Stimulated activated memory B cell treated with anti-CD40 and anti-IgM and Interleukin-4, amounts not matched to agents 10 μg/mL and 1 μg/mL and 100 μg/mL, for 72 hours (primary cell): ENCODE measurements around the gene PCED1B.
"Not testable (repeated sequence)": the region's sequence is repeated elsewhere in the genome, so short reads cannot be mapped to it uniquely, and the experiment has no call there.

ENCODE experiments used
- ATAC-seq: fragments of 150-1000 bp; cut with Tn5 transposase; 2 replicates; pipeline ENCODE4 v1.10.0; 2021
- H3K27ac Mint-ChIP-seq: one replicate; pipeline ENCODE4 v1.8.0; 2022; ENCODE audit warnings: mild to moderate bottlenecking, mixed read lengths
- H3K27me3 Mint-ChIP-seq: one replicate; pipeline ENCODE4 v1.8.0; 2022; ENCODE audit warnings: mixed read lengths
- H3K36me3 Mint-ChIP-seq: one replicate; pipeline ENCODE4 v1.8.0; 2022; ENCODE audit warnings: mixed read lengths
- H3K4me1 Mint-ChIP-seq: one replicate; pipeline ENCODE4 v1.8.0; 2022; ENCODE audit warnings: mixed read lengths
- H3K4me3 Mint-ChIP-seq: one replicate; pipeline ENCODE4 v1.8.0; 2022; ENCODE audit warnings: mild to moderate bottlenecking, moderate library complexity, mixed read lengths
- H3K9me3 Mint-ChIP-seq: one replicate; pipeline ENCODE4 v1.8.0; 2022; ENCODE audit warnings: mixed read lengths

The PCED1B gene

DNA sequence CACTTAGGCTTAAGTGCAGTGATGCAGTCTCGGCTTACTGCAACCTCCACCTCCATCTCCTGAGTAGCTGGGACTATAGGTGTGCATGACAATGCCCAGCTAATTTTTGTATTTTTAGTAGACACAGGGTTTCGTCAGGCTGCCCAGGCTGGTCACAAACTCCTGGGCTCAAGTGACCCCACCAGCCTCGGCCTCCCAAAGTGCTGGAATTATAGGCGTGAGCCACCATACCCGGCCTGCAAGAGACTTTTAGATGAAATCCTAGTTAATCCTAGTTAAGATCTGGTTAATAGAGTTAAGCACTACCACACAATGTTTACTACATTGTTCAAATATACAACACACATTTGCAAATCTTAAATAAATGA lies 196.8 kb downstream of the PCED1B start:
- H3K4me1 Mint-ChIP-seq, result peaks cover 63% of the 10 kb centered on the region
- no peaks in the 10 kb centered on the region for H3K36me3 Mint-ChIP-seq
- ATAC-seq, result no peak
- no peak overlapping the region for H3K4me3 Mint-ChIP-seq
- peaks cover 3% of the 10 kb centered on the region for H3K9me3 Mint-ChIP-seq
- no peaks in the 10 kb centered on the region for H3K27me3 Mint-ChIP-seq
- H3K27ac Mint-ChIP-seq, result peak overlapping the region; percentile 87

DNA sequence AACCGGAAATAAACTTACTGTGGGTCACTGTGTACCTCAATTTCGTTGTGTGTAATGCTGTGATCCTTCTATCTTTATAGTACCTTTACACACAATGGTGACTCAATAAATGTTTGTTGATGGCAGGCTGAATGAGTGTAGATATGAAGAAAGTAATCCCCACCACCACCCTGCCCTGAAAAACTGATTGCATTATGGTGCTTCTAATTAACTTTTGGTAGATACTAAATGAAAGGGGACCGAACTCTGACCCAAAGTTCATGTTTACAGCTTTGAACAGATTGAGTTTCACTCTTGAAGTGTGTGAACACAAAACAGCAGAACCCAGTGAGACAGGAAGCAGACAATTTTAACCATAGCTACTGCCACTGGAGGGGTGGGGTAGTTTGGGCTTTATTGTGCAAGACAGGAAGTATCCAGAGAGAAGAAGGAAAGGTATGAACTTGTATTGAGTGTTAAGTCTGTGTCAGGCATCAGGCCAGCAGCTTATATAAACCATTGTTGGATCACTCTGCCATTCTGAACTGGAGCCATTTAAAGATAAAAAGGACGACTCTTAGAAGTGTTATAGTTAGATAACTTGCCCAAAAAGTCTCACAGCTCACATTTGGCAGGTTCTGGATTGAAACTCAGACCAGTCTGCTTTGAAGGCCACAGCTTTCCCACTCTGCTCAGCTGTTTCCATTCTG lies 197.3 kb downstream of the PCED1B start:
- H3K36me3 Mint-ChIP-seq, result no peaks in the 10 kb centered on the region
- H3K4me3 Mint-ChIP-seq, result peak overlapping the region; percentile 2
- H3K9me3 Mint-ChIP-seq, result peaks cover 3% of the 10 kb centered on the region
- peaks cover 60% of the 10 kb centered on the region for H3K4me1 Mint-ChIP-seq
- peak; percentile 90 for ATAC-seq
- H3K27me3 Mint-ChIP-seq, result no peaks in the 10 kb centered on the region
- peak overlapping the region; percentile 87 for H3K27ac Mint-ChIP-seq

DNA sequence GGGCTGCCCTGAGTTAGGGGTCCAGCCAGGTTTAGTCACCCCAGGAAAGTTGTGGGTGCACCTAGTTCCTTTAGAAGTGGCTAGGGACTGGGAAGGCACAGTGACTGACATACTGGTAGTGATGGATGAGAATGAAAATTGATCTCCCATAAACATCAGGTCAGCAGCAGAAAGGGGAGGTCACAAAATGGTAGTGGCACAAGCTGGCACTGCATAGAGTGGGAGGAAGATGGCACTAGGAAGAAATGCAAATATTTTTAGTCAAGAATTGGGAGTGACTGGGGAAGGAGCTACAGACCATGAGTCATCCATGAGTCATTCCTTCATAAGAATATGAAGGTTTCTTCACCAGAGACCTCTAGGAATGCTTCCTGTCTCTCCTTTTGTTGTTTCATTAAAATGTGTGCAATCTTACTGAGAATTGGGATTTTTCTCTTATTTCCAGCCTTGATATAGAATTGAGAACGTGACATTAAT lies 198.6 kb downstream of the PCED1B start:
- no peaks in the 10 kb centered on the region for H3K27me3 Mint-ChIP-seq
- H3K4me1 Mint-ChIP-seq, result peaks cover 51% of the 10 kb centered on the region
- no peaks in the 10 kb centered on the region for H3K36me3 Mint-ChIP-seq
- peak overlapping the region; percentile 87 for H3K27ac Mint-ChIP-seq
- no peak overlapping the region for H3K4me3 Mint-ChIP-seq
- peaks cover 3% of the 10 kb centered on the region for H3K9me3 Mint-ChIP-seq
- no peak for ATAC-seq

DNA sequence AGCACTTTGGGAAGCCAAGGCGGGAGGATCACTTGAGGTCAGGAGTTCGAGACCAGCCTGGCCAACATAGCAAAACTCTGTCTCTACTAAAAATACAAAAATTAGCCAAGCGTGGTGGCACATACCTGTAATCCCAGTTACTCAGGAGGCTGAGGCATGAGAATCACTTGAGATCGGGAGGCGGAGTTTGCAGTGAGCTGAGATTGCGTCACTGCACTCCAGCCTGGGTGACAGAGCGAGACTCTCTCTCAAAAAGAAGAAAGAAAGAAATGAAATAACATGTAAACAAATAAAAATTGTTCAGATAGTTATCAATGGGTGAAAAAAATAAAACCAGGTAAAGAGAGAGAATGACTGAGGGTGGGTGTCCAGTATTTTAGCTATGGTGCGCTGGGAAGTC lies 200.3 kb downstream of the PCED1B start:
- peaks cover 34% of the 10 kb centered on the region for H3K4me1 Mint-ChIP-seq
- H3K36me3 Mint-ChIP-seq, H3K27ac Mint-ChIP-seq, H3K9me3 Mint-ChIP-seq, H3K4me3 Mint-ChIP-seq, H3K27me3 Mint-ChIP-seq, ATAC-seq: not testable (repeated sequence)

DNA sequence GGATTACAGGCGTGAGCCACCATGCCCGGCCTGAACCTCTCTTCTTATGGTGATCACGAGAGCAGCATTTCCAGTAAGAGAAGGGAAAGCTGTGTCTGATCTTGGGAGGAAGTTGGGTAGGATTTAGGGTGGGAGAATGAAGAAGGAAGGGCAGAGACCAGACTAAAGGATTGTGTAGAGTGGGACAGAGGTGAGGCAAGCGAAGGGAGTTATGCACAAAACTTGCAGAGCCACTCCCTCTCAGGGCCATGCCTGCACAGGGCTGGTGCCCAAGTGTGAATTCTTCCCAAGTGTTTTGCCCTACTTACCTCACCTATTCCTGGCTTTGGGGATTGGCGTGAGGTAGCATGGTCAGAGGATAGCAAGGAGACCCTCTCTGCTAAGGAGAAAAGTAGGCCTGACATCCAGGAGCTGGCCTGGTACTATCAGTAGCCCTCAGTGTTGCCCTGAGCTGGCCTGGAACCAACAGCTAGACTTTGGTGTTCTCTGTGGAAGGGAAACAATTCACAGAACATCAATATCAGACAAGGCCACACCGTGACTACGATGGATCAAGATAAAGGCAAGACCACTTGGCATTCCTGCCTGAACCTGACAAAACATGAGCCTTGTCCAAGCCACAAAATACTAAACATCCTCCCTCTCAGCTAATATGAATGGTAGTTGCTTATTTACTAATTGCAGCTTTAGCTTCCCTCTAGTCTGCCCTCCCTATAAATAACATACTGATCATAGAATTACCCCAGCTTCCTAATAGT lies 201.3 kb downstream of the PCED1B start:
- H3K4me1 Mint-ChIP-seq, result peaks cover 24% of the 10 kb centered on the region
- no peaks in the 10 kb centered on the region for H3K9me3 Mint-ChIP-seq
- no peak overlapping the region for H3K27ac Mint-ChIP-seq
- no peak for ATAC-seq
- H3K4me3 Mint-ChIP-seq, result no peak overlapping the region
- no peaks in the 10 kb centered on the region for H3K36me3 Mint-ChIP-seq
- H3K27me3 Mint-ChIP-seq, result no peaks in the 10 kb centered on the region

DNA sequence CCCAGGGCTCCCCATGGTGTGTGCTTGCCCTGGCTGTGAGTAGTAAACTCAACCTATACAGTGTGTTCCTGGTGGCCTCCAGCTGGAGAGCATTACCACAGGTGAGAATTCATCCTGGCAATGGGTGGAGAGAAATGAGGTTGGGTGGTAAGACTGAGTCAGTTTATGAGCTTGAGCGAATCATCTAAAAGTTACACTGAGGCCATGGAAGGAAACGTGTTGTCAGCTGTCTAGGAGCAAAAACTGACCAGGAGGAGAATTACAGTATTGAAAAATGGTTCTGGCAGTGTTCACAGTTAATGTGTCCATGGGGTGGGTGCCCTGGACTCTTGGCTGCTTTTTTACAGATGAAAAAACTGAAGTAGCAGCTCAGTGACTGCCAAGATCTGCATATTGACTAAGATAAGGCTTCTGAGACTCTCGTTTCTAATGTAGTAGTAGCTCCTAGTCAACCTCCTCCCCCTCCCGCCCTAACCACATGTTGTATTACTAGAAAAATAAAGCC lies 202.3 kb downstream of the PCED1B start:
- H3K27me3 Mint-ChIP-seq, result no peaks in the 10 kb centered on the region
- H3K4me1 Mint-ChIP-seq, result peaks cover 15% of the 10 kb centered on the region
- no peak overlapping the region for H3K27ac Mint-ChIP-seq
- H3K9me3 Mint-ChIP-seq, result no peaks in the 10 kb centered on the region
- H3K4me3 Mint-ChIP-seq, result no peak overlapping the region
- H3K36me3 Mint-ChIP-seq, result no peaks in the 10 kb centered on the region
- ATAC-seq, result no peak

DNA sequence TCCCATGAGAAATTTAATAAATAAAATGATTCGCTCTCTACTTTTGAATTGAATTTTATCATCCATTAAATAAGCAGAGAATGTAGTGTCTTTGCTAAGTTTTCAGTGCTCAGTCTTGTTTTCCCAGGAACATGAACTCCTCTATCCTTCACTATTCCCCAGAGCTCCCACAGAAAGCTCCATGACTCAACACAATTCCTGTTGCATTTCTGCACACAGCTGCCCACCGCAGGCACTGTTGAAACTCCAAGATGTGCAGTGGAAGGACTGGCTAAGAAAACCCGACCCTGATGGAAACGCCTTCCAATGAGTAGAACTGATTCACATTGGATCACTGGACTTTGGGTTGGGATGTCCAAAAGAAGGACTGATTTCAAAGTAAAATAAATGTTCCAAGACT lies 202.8 kb downstream of the PCED1B start:
- H3K9me3 Mint-ChIP-seq, result no peaks in the 10 kb centered on the region
- peaks cover 11% of the 10 kb centered on the region for H3K4me1 Mint-ChIP-seq
- no peak for ATAC-seq
- H3K27me3 Mint-ChIP-seq, result no peaks in the 10 kb centered on the region
- no peak overlapping the region for H3K4me3 Mint-ChIP-seq
- no peak overlapping the region for H3K27ac Mint-ChIP-seq
- no peaks in the 10 kb centered on the region for H3K36me3 Mint-ChIP-seq
